Left colon (tissue), 2 donors: Measurements from ENCODE around the gene KRT10. TPM values are rescaled to one million over a fixed set of nuclear protein-coding genes. Genes with fewer than 3 reads are reported as not detected.

Source experiments
- ATAC-seq: fragments of 200-7000 bp; cut with Tn5 transposase; one replicate; pipeline ENCODE4 v1.9.1; 2020; ENCODE audit warnings: mild to moderate bottlenecking, moderate library complexity
- DNase-seq, 2 donors: peaks; one replicate each; pipeline ENCODE4 v3.0.0-alpha.2; 2020
- intact Hi-C, 2 donors: fragments of 100-400 bp; cut with DNase I in 1 of 2; cut with micrococcal nuclease in 1 of 2; formaldehyde crosslinking; loops; one replicate each; pipeline versions ENCODE4 v1.11.2 to v1.14.0; 2022; cut with DNase I, micrococcal nuclease
- total RNA-seq, 2 donors: library from RNA; stranded (reverse); fragmentation: NEBNext Ultra II Directional; extraction: Animal tissue kit (Norgen Biotek cat#: 25700); gene quantifications; one replicate each; pipeline ENCODE4 v1.2.1, GENCODE V29; 2021
- donor health status: DM: no; HTN: no; CAD: no.
- donor health status: DM: yes; HTN: yes; CAD: no.

Gene KRT10
- total RNA-seq, 2 donors from 2014 or later: 25.1 to 38.9 TPM

DNA sequence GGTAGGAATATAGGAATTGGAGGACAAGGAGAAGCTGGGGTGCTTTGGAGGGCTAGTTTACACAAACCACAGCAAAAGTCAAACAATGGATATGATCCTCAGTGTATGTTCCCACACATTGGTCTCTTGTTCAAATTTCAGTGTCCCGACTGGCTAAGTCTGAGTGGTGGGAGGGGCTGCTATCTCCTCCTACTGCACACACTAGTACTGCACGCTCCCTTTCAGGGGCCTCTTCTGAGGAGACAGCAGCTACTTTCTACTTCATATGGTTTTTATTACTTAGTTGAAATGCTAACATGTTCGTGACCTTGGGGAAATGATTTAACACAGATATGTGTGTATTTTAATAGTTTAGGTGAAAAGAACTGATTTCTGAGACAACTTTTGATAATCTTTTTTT lies 18.8 kb upstream of the KRT10 start:
- ATAC-seq (no peak), DNase-seq (no peak)
- intact Hi-C loops: no loop called here

DNA sequence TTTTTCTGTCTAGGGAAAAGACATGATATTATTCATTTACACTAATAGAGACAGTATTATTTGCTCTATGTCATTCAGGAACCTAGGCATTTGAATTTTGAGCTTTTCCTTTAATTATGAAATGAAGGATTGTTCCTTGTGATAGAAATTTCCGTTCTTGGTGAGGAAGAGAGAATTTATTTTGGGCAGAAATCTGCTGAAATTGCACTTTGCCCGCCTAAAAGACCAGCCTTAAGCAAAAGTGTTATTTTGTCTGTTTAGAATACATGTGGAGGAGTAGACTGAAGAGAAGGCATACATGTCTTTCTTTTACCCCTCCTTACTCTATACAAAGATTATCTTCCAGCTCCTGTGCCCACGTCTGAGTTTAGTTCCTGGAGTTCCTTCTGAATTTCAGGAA lies 16.8 kb upstream of the KRT10 start:
- ATAC-seq (no peak), DNase-seq (no peak)
- intact Hi-C loops: no loop called here

DNA sequence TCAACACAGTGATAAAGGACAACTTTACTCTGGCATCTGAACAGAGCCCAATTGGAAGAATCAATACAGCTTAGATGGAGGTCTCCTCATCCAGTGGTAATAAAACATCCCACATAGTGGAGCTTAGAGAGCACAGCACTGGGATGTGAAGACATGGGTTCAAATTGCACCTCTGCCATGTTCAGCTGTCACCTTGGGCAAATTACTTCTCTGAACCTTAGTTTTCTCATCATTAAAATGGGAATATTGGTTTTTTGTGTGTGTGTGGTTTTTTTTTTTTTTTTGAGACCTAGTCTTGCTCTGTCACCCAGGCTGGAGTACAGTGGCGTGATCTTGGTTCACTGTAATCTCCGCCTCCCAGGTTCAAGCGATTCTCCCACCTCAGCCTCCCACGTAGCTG lies 13.6 kb upstream of the KRT10 start:
- DNase-seq (no peak), ATAC-seq (no peak)
- intact Hi-C loops: no loop called here

DNA sequence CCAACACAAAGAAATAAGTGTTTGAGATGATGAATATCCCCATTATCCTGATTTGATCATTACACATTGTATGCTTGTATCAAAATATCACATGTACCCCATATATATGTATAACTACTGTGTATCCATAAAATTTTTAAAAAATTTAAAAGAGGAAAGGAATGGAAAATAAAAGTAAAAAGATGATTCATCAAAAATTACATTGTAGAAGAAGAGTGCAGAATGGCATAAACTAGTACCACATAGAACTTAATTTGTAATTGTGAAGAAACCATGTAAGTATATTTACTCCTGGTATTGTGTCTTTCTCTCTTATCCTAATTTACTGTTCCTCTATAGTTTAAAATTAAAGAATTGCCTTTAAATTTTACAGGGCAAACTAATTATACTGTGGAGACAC lies 11.5 kb upstream of the KRT10 start:
- intact Hi-C loops: no loop called here

DNA sequence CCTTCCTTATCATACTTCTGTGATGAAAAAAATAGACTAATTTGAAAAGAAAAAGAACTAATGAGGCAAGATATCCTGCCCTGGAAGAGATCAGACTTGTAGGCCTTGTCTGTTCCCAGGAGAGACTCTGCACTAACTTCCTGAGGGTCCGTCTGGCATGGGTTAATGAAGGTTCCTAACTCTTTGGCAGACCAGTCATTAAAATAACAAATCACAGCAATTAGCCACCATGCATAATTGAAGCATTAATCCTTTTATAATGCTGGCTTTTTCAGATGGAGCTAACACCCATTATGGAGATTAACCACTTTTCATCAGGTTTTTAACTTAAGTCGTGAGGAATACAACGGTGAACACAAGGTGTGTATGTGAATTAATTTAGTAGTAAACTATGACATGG lies 10.4 kb upstream of the KRT10 start:
- intact Hi-C loops: no loop called here
- no peak for ATAC-seq
- no peak for DNase-seq

More for the DNA sequence above, 11.5 kb upstream of the KRT10 start:
- DNase-seq: no peak
- ATAC-seq: no peak

DNA sequence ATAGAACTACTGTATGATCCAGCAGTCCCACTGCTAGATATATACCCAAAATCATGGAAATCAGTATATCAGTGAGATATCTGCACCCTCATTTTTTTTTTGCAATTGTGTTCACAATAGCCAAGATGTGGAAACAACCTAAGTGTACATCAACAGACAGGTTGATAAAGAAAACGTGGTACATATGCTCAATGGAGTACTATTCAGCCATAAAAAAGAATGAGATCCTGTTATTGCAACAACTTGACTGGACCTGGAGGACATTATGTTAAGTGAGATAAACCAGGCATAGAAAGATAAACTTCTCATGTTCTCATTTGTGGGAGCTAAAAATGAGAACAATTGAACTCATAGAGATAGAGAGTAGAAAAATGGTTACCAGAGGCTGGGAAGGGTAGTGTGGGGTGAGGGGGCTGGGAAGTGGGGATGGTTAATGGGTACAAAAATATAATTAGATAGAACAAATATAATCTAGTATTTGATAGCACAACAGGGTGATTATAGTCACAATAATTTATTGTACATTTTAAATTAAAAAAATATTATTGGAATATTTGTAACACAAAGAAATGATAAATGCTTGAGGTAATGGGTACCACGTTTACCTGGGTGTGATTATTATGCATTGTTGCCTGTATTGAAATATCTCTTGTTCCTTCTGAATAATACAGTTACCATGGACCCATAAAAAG lies 7.8 kb upstream of the KRT10 start:
- no peak for ATAC-seq
- DNase-seq: no peak
- intact Hi-C loops: no loop called here

DNA sequence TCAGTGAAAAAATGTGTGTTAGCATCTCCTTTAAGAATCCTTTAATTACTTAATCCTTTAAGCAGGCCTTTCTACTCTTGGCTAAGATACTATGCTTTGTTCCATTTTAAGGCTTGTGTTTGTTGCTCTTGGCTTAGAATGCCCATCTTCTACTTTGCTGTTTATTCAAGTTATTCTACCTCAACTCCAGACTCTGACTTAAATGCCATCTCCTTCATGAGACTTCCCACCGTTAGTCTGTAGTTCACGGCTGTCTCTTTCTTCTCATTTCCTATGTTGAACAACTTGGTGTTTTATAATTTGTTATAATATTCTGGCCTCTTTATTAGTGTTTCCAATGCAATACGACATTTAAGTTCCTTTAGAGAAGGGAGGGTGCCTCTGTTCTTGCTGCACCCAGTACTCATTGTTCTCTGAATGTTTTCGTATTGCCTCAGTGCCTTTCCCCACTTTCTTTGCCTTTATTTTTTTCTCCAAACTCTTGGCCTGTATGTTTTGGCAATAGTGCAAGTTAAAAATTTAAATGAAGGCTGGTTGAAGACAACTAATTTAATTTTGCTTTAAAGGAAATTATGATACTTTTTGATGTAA lies 6.1 kb upstream of the KRT10 start:
- no peak for DNase-seq
- intact Hi-C loops: no loop called here
- no peak for ATAC-seq

DNA sequence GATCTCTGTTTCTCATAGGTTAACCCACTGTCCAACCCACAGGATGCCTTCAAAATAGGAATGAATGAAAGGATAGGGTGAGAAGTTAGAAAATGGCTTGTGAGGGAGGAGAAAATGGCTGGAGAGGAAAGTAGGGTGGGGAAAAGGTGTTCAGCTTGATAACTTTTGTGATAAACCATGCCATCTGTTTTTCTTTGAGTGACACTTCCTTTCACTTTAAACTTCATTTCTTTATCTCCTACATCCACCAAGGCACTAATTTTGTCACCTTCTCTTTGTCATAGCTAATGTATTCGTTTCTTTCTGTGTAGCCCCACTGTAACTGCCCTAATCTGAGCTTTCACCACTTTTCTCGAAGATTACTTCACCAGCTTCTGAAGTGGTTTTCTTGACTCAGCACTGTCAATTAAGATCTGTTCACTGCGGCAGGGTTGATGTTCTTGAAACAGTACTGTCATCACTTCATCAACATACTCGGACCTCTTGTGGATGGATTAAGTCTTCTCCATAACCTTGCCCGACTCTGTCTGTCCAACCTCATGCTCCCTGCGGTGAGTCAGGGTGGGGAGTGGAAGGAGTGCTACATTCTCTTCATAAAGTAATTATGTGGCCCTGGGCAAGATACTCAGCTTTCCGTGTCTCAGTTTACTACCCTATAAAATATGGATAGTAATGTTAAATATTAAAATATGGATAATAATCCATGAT lies 5.5 kb upstream of the KRT10 start:
- ATAC-seq (no peak), DNase-seq (no peak)
- intact Hi-C loops: no loop called here

DNA sequence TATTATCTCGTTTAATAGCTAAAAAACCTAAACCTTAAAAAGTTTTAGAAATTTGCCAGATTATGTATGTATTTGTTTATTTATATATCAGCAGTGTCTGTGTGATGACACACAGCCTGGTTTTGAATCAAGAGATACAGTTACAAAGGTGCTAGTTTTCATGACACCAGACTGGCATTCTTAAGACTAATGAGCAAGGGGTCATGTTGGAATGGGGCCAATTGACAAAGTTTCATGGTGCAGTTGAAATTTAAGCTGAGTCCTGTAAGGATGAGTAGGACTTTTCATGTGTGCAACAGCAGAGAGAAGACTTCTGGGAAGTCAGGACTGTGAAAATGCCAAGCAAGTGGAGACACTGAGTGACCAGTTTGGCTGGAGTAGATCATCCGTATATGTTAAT lies 3.2 kb upstream of the KRT10 start:
- intact Hi-C loops: no loop called here
- ATAC-seq (no peak), DNase-seq (no peak)

DNA sequence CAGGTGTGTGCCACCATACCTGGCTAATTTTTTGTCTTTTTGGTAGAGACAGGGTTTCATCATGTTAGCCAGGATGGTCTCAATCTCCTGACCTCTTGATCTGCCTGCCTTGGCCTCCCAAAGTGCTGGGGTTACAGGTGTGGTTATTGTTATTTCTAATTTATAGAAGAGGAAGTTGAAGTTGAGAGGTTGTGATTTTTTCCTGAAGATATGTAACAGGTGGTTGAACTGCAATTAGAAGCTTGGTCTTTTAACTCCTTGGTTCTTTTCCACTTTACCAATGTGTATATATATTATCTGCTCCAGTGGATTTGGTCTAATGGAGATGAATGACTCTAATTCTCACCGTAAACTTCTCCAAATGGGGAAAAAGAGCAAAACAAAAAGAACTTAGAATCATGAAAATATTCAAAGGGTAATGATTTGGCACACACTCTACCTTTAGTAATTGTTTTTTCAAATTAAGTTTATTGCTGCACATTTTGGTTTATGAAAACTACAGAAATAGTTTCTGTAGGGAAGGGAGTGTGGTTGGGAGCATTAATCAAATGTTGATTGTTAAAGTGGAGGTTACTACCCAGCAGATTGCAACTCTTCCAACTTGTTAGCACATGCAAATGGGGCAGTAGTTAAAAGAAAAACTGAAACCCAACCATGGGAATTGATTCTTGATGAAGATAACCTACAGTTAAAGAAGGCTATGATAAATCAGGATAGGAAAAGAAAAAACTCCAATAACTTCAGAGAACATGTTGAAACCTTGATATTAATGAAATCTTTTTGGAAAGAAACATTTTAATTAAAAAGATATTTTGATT lies 1.8 kb upstream of the KRT10 start:
- no peak for DNase-seq
- ATAC-seq: no peak
- intact Hi-C loops: no loop called here

DNA sequence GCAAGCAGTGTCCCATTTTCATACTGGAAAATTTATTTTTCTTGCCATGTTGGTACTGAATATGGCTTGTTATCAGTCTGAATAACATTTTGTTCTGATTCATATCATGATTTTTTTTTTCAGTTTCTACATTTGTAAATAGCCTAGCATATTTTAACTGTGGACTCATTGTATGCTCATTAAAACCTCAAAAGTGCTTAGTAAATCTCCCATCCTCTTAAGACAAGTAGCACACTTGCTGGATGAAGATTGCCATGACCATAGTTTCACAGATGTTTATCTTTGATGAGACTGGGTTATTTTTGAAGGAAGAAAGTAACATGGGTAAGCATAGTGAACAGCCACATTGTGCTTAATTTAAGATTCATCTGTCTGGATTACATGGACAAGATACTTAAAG lies 878 bp downstream of the KRT10 start:
- intact Hi-C loops: no loop called here
- ATAC-seq: no peak
- DNase-seq: no peak

DNA sequence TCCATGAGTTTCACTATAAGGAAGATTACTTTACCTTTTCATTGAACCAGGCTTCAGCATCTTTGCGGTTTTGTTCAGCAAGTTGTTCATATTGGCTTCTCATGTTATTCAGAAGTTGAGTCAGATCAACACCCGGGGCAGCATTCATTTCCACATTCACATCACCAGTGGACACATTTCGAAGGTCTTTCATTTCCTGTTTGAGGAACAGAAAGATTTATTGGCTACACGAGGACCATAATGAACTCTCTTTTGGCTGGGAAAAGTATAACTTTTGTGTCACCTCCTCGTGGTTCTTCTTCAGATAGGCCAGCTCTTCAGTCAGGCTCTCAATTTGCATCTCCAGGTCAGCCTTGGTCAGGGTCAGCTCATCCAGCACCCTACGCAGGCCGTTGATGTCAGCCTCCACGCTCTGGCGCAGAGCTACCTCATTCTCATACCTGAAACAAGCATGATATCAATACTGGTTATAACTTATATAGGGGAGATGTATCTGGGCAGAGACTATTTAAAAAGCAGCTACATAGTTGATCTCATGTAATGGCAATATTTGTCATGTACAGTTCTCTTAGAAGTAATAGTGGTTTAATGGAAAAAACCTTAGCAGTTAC lies 2.1 kb downstream of the KRT10 start:
- no peak for ATAC-seq
- no peak for DNase-seq
- intact Hi-C loops: no loop called here

DNA sequence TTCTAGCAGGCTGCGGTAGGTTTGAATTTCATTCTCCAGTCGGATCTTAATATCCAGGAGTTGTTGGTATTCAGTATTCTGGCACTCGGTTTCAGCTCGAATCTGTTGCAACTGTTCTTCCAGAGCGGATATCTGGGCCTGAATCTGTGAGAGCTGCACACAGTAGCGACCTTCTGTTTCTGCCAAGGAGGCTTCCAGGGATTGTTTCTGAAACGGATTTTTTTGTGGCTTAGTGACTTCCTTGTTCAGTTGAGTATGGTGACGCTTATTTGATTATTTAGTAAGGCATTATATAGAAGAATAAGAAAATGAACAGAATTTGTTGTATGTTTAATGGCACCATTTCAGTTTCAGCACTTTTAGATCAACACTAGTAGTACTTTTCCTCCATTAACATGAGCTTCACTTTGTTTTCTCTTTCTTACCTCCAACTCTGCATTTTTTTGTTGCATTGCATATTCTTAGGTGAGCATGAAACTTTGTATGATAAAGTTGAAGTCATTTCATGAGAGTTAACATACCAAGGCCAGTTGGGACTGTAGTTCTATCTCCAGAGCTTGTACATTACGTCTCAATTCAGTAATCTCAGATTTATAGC lies 2.8 kb downstream of the KRT10 start:
- DNase-seq (no peak), ATAC-seq (no peak)
- intact Hi-C loops: no loop called here

DNA sequence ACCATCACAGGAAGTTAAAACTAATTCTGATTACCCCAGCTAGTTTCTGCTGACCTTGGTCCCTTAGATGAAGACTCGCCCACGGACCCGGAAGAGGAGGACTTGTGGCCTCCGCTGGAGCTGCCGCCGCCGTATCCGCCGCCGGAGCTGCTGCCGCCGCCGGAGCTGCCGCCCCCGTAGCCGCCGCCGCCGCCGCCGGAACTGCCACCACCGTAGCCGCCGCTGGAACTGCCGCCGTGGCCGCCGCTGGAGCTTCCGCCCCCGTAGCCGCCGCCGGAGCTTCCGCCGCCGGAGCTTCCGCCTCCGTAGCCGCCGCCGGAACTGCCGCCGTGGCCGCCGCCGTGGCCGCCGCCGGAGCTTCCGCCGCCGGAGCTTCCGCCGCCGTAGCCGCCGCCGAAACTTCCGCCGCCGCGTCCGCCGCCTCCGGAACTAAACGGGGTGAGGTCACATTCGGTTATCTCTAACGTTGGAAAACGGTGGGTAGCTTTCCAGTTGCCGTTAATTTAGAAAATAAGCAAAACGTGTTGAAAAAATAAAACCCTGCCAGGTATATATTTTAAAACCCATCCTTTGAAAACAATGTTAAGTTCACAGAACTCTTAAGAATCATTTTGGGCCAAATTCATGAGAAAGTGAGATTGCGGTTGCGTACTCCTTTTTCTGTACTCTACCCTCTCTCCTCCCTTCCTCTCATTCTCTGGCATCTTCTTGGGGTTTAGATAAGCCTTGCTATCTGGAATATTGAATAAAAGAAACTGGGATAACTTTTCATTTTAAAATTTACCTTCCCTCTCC lies 3.5 kb downstream of the KRT10 start:
- ATAC-seq (peak; percentile 96), DNase-seq (peak; percentile 76 to 82)
- intact Hi-C loops: no loop called here

DNA sequence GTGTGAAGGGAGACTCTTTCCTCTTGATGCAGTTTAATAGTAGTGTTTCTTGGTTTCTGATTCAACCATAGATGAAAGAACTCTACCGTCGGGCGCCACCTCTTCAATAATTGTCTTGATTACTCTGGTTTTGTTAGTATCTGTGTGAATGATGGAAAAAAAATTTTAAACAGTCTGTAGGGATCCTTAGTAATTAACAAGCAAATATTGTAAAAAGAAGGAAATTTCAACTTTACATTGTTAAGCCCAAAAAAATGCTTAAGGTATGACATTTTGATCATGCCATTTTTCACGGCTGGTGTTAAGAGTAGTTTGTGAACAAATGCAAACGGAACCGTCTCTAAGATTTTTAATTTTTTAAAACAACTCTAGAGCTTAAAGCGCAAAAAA lies 4.1 kb downstream of the KRT10 start:
- DNase-seq: peak in 1 of 2 donors; percentile 9
- no peak for ATAC-seq
- intact Hi-C loops: no loop called here

DNA sequence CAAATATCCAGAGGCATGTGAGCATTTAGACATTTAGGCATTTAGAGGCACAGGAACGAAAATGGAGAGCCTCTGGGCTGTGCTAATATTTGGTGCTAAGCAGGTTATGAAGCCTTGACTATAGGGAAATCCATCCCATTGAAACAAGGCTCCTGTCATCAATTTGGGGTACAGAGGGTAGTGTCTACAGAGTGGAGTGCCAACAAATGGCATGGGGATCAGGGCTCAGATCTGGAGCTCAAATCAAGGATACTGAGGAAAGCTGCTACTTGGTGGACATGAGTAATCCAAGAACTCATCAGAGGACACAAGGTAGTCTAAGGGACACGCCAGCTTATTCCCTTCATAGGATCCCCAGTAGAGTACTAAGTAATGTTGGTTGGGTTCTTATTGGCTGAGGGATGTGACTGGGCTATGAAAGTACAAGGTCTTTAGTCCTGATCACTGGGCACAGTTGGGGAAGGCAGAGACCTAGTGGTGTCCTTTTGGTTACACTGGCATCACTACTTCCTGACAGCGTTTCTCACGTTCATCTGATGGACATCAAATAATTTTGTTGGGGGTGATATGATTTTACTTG lies 5.2 kb downstream of the KRT10 start:
- DNase-seq (no peak), ATAC-seq (no peak)
- intact Hi-C loops: no loop called here

DNA sequence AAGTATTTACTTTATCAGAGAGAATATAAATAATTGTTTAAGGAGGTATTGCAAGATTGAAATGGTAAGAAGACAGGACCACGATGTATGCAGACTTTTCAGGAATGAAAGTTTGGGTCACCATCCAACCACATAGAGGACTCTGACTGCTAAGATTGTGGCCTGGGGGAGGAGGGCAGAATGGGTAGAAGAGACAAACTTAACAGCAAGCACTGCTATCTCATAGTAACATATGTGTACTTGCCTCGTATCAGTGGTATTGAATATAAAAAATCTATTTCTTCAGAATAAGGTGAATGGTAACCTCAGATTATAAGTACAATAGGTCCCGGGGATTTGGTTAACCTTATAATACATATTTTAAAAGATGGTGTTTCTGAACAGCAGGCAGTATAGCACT lies 5.8 kb downstream of the KRT10 start:
- DNase-seq: no peak
- intact Hi-C loops: no loop called here
- ATAC-seq: no peak

DNA sequence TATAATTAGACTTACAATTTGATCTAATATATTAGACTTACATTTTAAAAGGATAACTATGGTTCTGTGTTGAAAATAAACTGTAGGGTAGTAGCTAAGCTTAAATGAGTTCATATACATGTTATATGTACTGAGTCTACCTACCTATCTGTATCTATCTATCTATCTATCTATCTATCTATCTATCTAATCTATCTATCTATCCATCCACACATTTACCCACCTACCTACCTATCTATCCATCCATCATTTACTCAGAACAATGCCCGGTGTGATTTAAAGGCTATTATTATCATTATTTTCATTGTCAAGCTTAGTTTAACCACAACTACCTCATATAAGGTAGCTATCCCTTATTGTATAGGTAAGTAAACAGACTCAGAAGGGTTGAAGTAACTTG lies 7.0 kb downstream of the KRT10 start:
- DNase-seq (no peak), ATAC-seq (no peak)
- intact Hi-C loops: no loop called here
